ENCODE measurements around the gene MALRD1. TPM values are rescaled to one million over a fixed set of nuclear protein-coding genes. Genes with fewer than 3 reads are reported as not detected.

Gene MALRD1
- total and polyA plus RNA-seq, 2 of the 8 experiments (the other 6 are each of a cell fraction or from before 2014, with no cell fraction given), result 0.32 to 0.35 TPM

DNA sequence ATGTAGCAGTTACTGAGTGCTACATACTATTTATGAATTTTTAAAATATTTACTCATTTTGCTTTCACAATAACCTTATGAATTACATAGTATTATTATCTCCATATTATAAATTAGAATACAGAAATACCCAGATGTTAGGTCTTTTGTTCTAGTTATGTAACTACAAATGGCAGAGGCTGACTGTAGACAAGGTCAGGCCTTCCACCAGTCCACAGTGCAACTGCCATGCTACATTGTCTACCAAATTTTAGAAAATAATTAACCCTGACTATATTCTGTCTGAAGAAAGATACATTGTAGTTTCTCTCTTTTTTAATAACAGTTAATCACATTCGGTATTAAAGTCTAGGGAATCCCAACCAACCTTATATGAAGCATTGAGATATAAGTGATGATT lies 280.9 kb downstream of the MALRD1 start (continued):
- TF ChIP-seq JUND (IDR thresholded peaks at IDR 0.05; ENCODE audit: low read length) (no peak), PHF8 (conservative IDR thresholded peaks at IDR 0.05; ENCODE audit: low read depth, low read length) (no peak), TAF7 (optimal IDR thresholded peaks at IDR 0.05; ENCODE audit: borderline replicate concordance, low read depth, low read length) (no peak), TAF1 (IDR thresholded peaks at IDR 0.05; ENCODE audit: low read depth, low read length) (no peak), NANOG (IDR thresholded peaks at IDR 0.05; ENCODE audit: insufficient read depth, low read depth, low read length, poor library complexity, severe bottlenecking) (no peak), ZNF274 (IDR thresholded peaks at IDR 0.05; ENCODE audit: borderline replicate concordance, extremely low read depth, low read length) (no peak), CTBP2 (IDR thresholded peaks at IDR 0.05; ENCODE audit: borderline replicate concordance, insufficient read depth, insufficient read length, low read length) (no peak)
